GM18868 (cell line): ENCODE results near the gene TTC7B.

ENCODE experiments used
- ATAC-seq: cut with Tn5 transposase; IDR thresholded peaks from one replicate; pipeline ENCODE4 v1.9.1; 2021; ENCODE audit warnings: mild to moderate bottlenecking, moderate library complexity; ENCODE audit not compliant: unreplicated experiment

TTC7B gene

GRCh38 chr14:90551070-90551704 is 265.0 kb downstream of the TTC7B start:
- no peak for ATAC-seq

- ATAC-seq = no peak
Measured at GRCh38 chr14:90549794-90550641, 266.2 kb downstream of the TTC7B start.

GRCh38 chr14:90548455-90548854 is 267.8 kb downstream of the TTC7B start:
- ATAC-seq = no peak

- ATAC-seq = no peak
Measured at GRCh38 chr14:90547968-90548367, 268.3 kb downstream of the TTC7B start.

GRCh38 chr14:90547250-90547649 is 269.0 kb downstream of the TTC7B start:
- ATAC-seq = no peak

GRCh38 chr14:90546767-90547166 is 269.5 kb downstream of the TTC7B start:
- ATAC-seq = no peak

GRCh38 chr14:90545966-90546751 is 270.1 kb downstream of the TTC7B start:
- no peak for ATAC-seq

- ATAC-seq = no peak
Measured at GRCh38 chr14:90545382-90545781, 270.8 kb downstream of the TTC7B start.

- no peak for ATAC-seq
Measured at GRCh38 chr14:90544971-90545370, 271.3 kb downstream of the TTC7B start.

GRCh38 chr14:90544566-90544965 is 271.7 kb downstream of the TTC7B start:
- no peak for ATAC-seq

GRCh38 chr14:90543876-90544275 is 272.4 kb downstream of the TTC7B start:
- no peak for ATAC-seq

GRCh38 chr14:90541076-90541634 is 275.1 kb downstream of the TTC7B start:
- ATAC-seq = no peak

GRCh38 chr14:90540437-90540836 is 275.8 kb downstream of the TTC7B start:
- no peak for ATAC-seq

- ATAC-seq = no peak
Measured at GRCh38 chr14:90539996-90540395, 276.2 kb downstream of the TTC7B start.

GRCh38 chr14:90539496-90539775 is 276.8 kb downstream of the TTC7B start:
- ATAC-seq = no peak

GRCh38 chr14:90538716-90539495 is 277.3 kb downstream of the TTC7B start:
- no peak for ATAC-seq

- ATAC-seq = no peak
Measured at GRCh38 chr14:90538095-90538494, 278.1 kb downstream of the TTC7B start.

GRCh38 chr14:90536511-90537191 is 279.6 kb downstream of the TTC7B start:
- ATAC-seq = no peak

- no peak for ATAC-seq
Measured at GRCh38 chr14:90536092-90536491, 280.1 kb downstream of the TTC7B start.

GRCh38 chr14:90535556-90536090 is 280.6 kb downstream of the TTC7B start:
- ATAC-seq = no peak
